Right cardiac atrium (tissue), 5 donors: Measurements from ENCODE around the gene NGFR. TPM values are rescaled to one million over a fixed set of nuclear protein-coding genes. Genes with fewer than 3 reads are reported as not detected.

ENCODE experiments used
- ATAC-seq, 2 donors: fragments of 200-7000 bp; cut with Tn5 transposase; one replicate each; pipeline versions ENCODE4 v1.8.0 to v1.9.1; 2020; ENCODE audit warnings: moderate library complexity in 2 of 2, mild to moderate bottlenecking in 1 of 2
- DNase-seq, 3 donors: peaks; one replicate each; pipeline ENCODE4 v3.0.0-alpha.2; 2020
- H3K27ac ChIP-seq: one replicate; pipeline ENCODE4 v1.5.1; 2013; ENCODE audit warnings: mild to moderate bottlenecking, low read length, control low read depth, moderate library complexity
- H3K27me3 ChIP-seq: one replicate; pipeline ENCODE4 v1.6.1; 2013; ENCODE audit not compliant: control insufficient read depth, insufficient read depth
- H3K4me1 ChIP-seq: one replicate; pipeline ENCODE4 v1.6.1; 2013; ENCODE audit warnings: low read length; ENCODE audit not compliant: control insufficient read depth, insufficient read depth
- H3K4me3 ChIP-seq: one replicate; pipeline ENCODE4 v1.5.1; 2013; ENCODE audit warnings: low read length, control low read depth
- H3K9me3 ChIP-seq: one replicate; pipeline ENCODE4 v1.6.1; 2013; ENCODE audit warnings: low read length; ENCODE audit not compliant: control insufficient read depth
- WGBS: extraction: QIAGEN DNeasy Blood & Tissue Kit; methylation state at CpG from one replicate; pipeline ENCODE4 v1.1.7; 2013; 5-methylcytosine and 5-hydroxymethylcytosine counted together
- intact Hi-C, 4 donors: fragments of 100-400 bp; cut with DNase I; formaldehyde crosslinking; loops; one replicate each; pipeline versions ENCODE4 v1.11.0 to v1.14.0; 2022 to 2023
- polyA plus RNA-seq: library from polyadenylated mRNA; stranded (reverse); fragments of 200-250 nt; gene quantifications from one replicate; pipeline ENCODE4 v1.2.3, GENCODE V29; 2013
- total RNA-seq, 4 donors: library from RNA; stranded (reverse); fragmentation: NEBNext Ultra II Directional; extraction: Animal tissue kit (Norgen Biotek cat#: 25700); gene quantifications; one replicate each; pipeline ENCODE4 v1.2.1, GENCODE V29; 2021
- donor health status: healthy with polysubstance abuse.
- donor health status: DM: no; HTN: yes; CAD: no.
- donor health status: DM: no; HTN: no; CAD: no.
- donor health status: DM: no; HTN: yes; CAD: no; lungs with severe emphysema.
- donor health status: DM: yes; HTN: yes; CAD: no.

The NGFR gene
- total and polyA plus RNA-seq, 5 donors, result 16.5 to 39.8 (median 25.3) TPM

DNA sequence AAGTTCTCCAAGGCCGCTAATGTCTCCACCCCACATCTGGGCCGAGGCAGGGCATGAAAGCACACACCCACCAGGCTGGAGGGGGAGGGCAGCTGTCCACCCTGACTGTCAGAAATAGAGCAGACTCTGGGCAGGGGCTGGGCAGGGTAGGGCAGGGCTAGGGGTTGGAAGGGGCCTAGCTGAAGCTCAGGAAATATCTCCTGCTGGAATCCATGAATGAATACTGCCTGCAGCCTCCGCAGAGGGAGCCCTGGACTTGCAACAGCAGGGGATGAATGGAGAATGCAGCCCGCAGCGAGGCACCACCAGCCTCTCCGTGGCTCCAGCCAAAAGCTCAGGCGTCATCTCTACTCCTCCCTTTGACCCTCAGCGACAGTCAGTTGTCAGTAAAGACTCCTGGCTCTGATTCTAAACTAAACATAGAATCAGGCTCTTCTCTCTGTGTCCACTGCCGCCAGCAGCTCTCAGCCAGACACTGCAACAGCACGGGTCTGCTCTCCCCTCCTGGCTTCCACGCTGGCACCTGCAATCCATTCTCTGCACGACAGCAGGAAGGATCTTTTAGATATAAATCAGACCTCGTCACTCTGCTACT, 23.9 kb upstream of the NGFR start:
- 16% methylated on average over 13 of the region's 13 CpGs for WGBS
- Histone ChIP-seq H3K4me1 (peaks cover 3% of the 10 kb centered on the region), H3K27ac (peak overlapping the region; percentile 33), H3K4me3 (no peak overlapping the region), H3K27me3 (no peaks in the 10 kb centered on the region), H3K9me3 (no peaks in the 10 kb centered on the region)
- intact Hi-C loops, result no loop called here
- ATAC-seq, result peak; percentile 78
- peak; percentile 50 to 72 (median 71) for DNase-seq

DNA sequence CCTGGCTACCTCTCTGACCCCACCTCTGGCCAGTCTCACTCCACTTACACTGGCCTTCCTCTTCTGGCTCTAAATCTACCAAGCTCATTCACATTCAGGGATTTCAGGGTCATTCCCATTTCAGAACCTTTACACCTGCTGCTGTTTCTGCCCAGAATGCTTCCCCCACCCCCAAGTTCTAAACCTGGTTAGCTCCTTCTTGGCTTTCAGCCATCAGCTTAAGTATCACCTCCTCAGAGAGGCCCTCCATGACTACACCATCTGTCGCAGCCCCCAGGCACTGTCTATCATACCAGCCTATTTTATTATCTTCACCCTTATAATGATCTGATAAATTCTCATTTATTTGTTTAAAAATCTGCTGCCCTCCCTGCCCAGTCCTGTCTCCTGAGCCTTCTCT, 23.3 kb upstream of the NGFR start:
- peak overlapping the region; percentile 19 for H3K27ac ChIP-seq
- DNase-seq (no peak), ATAC-seq (no peak)
- 86% methylated on average over 1 of the region's 1 CpG for WGBS
- no peaks in the 10 kb centered on the region for H3K27me3 ChIP-seq
- intact Hi-C loops, result no loop called here
- peaks cover 3% of the 10 kb centered on the region for H3K4me1 ChIP-seq
- H3K9me3 ChIP-seq, result no peaks in the 10 kb centered on the region
- H3K4me3 ChIP-seq, result no peak overlapping the region

DNA sequence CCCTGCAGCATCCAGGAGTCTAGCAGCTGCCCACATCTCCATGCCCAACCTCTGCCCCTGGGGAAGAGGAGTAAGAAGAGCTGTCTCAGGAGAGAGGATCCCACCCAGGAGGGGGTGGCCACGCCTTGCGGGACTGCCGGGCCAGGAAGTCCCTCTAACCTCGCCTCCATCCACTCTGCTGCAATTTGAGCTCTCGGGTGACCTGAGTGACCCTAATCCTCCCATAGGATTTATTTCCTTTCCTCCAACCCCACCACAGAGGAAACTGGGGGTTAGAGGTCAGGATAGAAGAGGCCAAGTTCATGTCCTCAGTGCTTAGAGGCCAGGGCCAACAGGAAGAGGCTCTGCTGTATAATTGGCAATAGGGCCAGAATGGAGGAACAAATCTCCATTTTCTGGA, 22.6 kb upstream of the NGFR start:
- intact Hi-C loops, result no loop called here
- Histone ChIP-seq H3K4me3 (no peak overlapping the region), H3K4me1 (peaks cover 3% of the 10 kb centered on the region), H3K27me3 (no peaks in the 10 kb centered on the region), H3K9me3 (no peaks in the 10 kb centered on the region), H3K27ac (no peak overlapping the region)
- ATAC-seq (peak in 1 of 2 donors; percentile 34), DNase-seq (peak in 2 of 3 donors; percentile 27 to 48)
- WGBS, result 63% methylated on average over 5 of the region's 5 CpGs

DNA sequence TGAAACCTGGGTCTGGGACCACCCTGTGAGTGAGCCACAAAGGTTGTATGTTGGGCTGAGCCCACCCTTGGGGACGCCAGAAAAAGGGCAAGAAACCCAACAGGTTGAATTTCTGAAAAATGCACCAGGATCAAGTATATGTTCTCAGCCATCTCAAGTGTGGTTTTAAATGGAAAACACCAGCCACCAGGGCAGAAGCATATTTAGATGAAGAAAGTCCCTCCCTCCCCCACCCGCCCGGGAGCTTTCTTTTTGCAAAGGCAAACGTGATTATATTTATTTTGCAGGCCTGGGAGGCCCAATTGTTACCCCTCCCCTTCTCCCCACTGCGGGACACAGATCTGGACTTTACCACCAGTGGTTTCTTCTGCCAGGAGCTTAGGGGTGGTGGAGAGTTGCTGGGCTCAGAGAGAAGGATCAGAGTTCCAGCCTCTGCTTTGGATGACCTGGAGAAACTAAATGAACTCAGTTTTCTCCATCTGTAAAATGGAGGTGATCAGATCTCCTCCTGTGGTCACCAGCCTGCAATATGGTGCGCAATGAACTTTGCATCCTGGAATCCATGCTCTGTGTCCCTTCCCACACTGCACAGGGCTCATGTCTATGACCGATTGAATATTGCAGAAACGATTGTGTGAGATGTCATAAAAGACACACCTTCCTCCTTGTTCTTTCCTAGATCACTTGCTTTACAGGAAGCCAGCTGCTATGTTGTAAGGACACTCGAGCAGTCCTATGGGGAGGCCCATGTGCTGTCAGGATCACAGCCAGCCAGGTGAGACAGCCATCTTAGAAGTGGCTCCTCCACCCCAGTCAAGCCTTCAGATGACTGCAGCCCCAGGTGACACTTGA, 21.0 kb upstream of the NGFR start:
- H3K4me1 ChIP-seq, result peaks cover 3% of the 10 kb centered on the region
- intact Hi-C loops, result no loop called here
- H3K9me3 ChIP-seq, result no peaks in the 10 kb centered on the region
- H3K4me3 ChIP-seq, result no peak overlapping the region
- ATAC-seq, result no peak
- DNase-seq, result peak in 1 of 3 donors; percentile 10
- H3K27me3 ChIP-seq, result no peaks in the 10 kb centered on the region
- 76% methylated on average over 9 of the region's 9 CpGs for WGBS
- no peak overlapping the region for H3K27ac ChIP-seq

DNA sequence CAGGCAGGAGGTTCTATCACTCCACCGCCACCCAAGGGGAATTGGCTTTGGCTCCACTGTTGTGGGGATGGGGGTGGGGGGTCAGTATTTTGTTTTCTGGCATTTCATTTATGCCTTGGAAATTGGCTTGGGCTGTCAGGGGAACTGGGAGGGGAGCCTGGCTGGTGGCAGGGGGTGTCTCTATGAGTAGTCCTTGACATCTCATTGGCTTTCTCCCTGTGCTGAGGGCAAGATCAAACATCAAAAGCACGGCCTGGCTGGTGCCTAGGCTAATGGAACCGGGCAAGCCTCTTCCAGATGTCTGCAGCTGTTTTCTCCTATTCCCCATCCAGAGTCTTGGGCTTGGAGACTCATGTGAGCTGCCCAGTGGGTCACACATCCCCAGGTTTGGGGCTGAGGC, 17.4 kb upstream of the NGFR start:
- WGBS, result 50% methylated on average over 3 of the region's 3 CpGs
- intact Hi-C loops, result no loop called here

DNA sequence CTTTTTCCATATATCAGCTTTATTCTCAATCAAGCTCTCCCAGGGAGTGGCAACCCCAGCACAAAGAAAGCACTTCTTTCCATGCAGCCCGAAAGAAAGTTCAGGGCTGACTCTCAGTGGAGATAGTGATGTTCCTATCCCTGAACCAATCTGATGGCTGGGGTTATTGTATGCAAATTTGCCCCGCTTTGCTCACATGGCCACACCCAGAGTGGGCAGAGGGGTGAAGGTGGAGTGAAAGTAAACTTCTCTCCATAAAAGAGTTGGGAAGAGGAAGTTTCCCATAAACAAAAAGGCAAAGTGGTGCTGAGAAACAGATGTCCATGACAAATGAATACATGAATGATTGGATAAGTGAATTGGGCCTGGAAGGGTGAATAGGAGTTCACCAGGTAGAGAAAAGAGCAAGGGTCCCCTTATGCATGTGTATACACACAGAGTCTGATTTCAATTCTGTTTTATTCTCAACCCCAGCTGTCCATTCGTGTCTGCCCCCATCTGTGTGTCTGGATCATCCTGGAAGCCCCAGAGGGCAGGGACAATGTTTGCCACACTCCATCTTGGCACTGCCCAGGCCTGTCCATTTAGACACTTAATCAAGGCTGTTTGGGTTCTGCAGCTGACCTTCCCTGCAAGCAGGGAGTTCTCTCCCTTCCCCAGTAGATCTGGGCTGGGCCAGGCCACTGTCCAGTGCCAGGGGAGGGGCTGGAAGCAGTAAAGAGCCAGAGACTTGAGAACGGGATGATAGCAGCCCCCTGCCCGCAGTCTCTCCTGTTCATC, 14.1 kb upstream of the NGFR start:
- no peaks in the 10 kb centered on the region for H3K9me3 ChIP-seq
- no peaks in the 10 kb centered on the region for H3K27me3 ChIP-seq
- ATAC-seq (no peak), DNase-seq (peak in 1 of 3 donors; percentile 17)
- H3K4me1 ChIP-seq, result no peaks in the 10 kb centered on the region
- no peak overlapping the region for H3K27ac ChIP-seq
- WGBS, result 66% methylated on average over 5 of the region's 5 CpGs
- no peak overlapping the region for H3K4me3 ChIP-seq
- intact Hi-C loops, result no loop called here

More for the DNA sequence above, 17.4 kb upstream of the NGFR start:
- DNase-seq, result peak in 1 of 3 donors; percentile 32
- no peak for ATAC-seq
- Histone ChIP-seq H3K4me3 (no peak overlapping the region), H3K27ac (no peak overlapping the region), H3K4me1 (no peaks in the 10 kb centered on the region), H3K9me3 (no peaks in the 10 kb centered on the region), H3K27me3 (no peaks in the 10 kb centered on the region)

DNA sequence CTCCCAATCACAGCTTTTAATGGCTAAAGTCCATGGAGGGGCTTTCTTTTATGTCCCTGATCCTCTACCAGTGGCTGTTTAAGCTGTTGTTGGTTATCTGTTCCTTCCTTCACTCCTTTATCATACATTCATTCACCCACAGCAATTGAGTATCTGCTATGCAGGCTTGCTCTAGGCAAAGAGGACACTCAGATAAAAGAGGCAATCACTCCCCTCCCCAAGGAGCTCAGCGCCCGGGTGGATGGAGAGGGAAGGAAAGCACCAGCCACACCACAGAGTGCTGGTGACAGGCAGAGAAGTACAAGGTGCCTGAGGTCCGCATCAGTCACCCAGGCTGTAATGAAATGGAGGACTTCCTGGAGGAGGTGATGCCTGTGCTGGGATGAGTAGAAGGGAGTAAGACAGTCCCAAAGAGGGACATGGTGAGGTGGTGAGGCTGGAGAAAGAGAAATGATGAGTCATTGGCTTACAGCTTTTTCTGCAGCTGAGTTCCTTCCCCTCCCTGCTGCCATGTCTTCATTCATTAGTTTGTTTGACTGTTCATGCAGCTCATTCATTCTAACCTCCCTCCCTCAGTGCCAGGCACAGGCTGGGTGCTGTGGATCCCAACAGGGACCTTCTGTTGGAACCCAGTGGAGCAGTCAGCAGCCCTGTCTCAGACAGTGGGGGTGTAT, 12.8 kb upstream of the NGFR start:
- ATAC-seq (no peak), DNase-seq (peak in 1 of 3 donors; percentile 29)
- H3K27me3 ChIP-seq, result no peaks in the 10 kb centered on the region
- H3K27ac ChIP-seq, result no peak overlapping the region
- 45% methylated on average over 3 of the region's 3 CpGs for WGBS
- H3K9me3 ChIP-seq, result no peaks in the 10 kb centered on the region
- no peaks in the 10 kb centered on the region for H3K4me1 ChIP-seq
- H3K4me3 ChIP-seq, result no peak overlapping the region
- intact Hi-C loops, result no loop called here

DNA sequence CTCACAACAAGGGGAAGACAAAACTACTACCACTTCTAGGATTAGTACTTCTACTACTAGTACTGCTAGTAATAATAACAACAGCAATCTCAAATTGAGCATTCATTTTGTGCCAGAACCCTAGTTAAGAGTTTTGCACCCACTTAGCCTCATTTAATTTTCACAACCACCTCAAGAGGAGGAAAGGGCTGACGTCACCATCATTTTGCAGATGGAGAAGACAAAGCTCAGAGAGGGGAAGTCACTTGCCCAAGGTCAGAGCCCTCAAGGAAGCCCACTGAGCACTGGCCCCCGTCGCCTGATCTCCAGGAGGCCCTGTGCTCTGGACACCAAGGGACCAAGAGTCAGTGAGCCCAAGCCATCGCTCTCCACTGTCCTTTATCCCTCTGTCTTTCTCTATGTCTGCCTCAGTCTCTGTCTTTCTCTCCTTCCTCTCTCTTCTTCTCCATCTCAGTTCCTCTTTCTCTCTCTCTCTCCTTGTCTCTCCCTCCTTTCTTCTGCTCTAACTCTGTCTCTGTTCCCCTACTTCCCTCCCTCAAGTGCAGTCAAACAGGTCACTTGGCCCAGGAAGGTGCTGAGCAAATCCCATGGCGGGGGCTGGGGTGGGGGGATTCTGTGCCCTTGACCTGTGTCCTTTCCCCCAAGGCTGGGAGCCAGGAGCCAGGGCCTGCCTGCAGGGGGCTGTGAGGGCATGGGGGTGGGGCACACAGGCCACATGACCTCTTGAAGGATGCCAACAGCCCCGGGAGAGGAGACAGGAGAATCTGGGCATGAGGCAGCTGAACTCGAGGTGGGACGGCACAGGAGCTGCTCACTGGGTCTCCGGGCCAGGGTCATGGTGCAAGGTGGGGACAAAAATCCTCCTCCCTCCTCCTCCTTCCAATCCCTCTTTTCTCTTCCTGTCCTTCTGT, 11.2 kb upstream of the NGFR start:
- DNase-seq, result peak in 1 of 3 donors; percentile 32
- no peak for ATAC-seq
- intact Hi-C loops, result no loop called here
- WGBS, result 62% methylated on average over 9 of the region's 9 CpGs
- no peaks in the 10 kb centered on the region for H3K9me3 ChIP-seq
- no peak overlapping the region for H3K4me3 ChIP-seq
- no peaks in the 10 kb centered on the region for H3K4me1 ChIP-seq
- H3K27ac ChIP-seq, result no peak overlapping the region
- H3K27me3 ChIP-seq, result no peaks in the 10 kb centered on the region

DNA sequence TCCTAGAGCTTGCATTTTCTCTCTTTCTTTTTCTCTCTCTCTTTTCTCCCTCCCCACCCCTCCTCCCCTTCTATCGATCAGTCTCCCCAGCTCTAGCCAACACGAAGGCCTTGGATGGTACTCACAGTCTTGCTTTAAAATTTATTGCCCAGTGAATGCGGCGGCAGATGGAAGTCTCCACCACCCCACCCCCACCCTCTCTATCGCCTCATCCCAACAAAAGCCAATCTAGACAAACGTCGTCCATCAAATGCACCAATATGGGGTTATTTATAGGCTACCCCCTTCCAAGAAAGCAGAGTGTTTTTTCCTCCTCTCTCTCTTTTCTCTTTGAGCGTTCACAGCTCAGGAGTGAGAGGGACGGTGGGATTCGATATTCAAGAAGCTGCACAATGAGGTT, 10.5 kb upstream of the NGFR start:
- intact Hi-C loops, result no loop called here
- ATAC-seq (no peak), DNase-seq (no peak)

More for the DNA sequence above, 10.5 kb upstream of the NGFR start:
- Histone ChIP-seq H3K4me3 (no peak overlapping the region), H3K9me3 (no peaks in the 10 kb centered on the region), H3K27me3 (no peaks in the 10 kb centered on the region), H3K27ac (no peak overlapping the region), H3K4me1 (no peaks in the 10 kb centered on the region)
- WGBS, result 71% methylated on average over 10 of the region's 10 CpGs
